GM18867 (cell line): ENCODE data around the gene KIF16B.

Source experiments
- ATAC-seq: cut with Tn5 transposase; IDR thresholded peaks from one replicate; pipeline ENCODE4 v1.9.1; 2021; ENCODE audit warnings: mild to moderate bottlenecking, moderate library complexity; ENCODE audit not compliant: unreplicated experiment

Gene KIF16B

GRCh38 chr20:16312998-16313397 is 260.2 kb downstream of the KIF16B start:
- no peak for ATAC-seq

- no peak for ATAC-seq
Measured at GRCh38 chr20:16311756-16312155, 261.5 kb downstream of the KIF16B start.

- no peak for ATAC-seq
Measured at GRCh38 chr20:16308754-16309153, 264.5 kb downstream of the KIF16B start.

- no peak for ATAC-seq
Measured at GRCh38 chr20:16302818-16303217, 270.4 kb downstream of the KIF16B start.

GRCh38 chr20:16301986-16302385 is 271.3 kb downstream of the KIF16B start:
- no peak for ATAC-seq

- no peak for ATAC-seq
Measured at GRCh38 chr20:16299897-16300296, 273.4 kb downstream of the KIF16B start.

- ATAC-seq = no peak
Measured at GRCh38 chr20:16296931-16297330, 276.3 kb downstream of the KIF16B start.

- no peak for ATAC-seq
Measured at GRCh38 chr20:16295534-16295933, 277.7 kb downstream of the KIF16B start.

- no peak for ATAC-seq
Measured at GRCh38 chr20:16293590-16293989, 279.7 kb downstream of the KIF16B start.

- ATAC-seq = no peak
Measured at GRCh38 chr20:16292226-16292880, 280.9 kb downstream of the KIF16B start.

- no peak for ATAC-seq
Measured at GRCh38 chr20:16290358-16290757, 282.9 kb downstream of the KIF16B start.

- no peak for ATAC-seq
Measured at GRCh38 chr20:16287776-16288175, 285.5 kb downstream of the KIF16B start.

- ATAC-seq = no peak
Measured at GRCh38 chr20:16286601-16287000, 286.6 kb downstream of the KIF16B start.

- no peak for ATAC-seq
Measured at GRCh38 chr20:16284385-16285100, 288.7 kb downstream of the KIF16B start.

- no peak for ATAC-seq
Measured at GRCh38 chr20:16283978-16284377, 289.3 kb downstream of the KIF16B start.

- ATAC-seq = no peak
Measured at GRCh38 chr20:16283307-16283706, 289.9 kb downstream of the KIF16B start.

GRCh38 chr20:16280219-16280618 is 293.0 kb downstream of the KIF16B start:
- ATAC-seq = no peak

- ATAC-seq = no peak
Measured at GRCh38 chr20:16279320-16279719, 293.9 kb downstream of the KIF16B start.

GRCh38 chr20:16273812-16274555 is 299.3 kb downstream of the KIF16B start:
- no peak for ATAC-seq

GRCh38 chr20:16272780-16273360 is 300.4 kb downstream of the KIF16B start:
- no peak for ATAC-seq

GRCh38 chr20:16271450-16271849 is 301.8 kb downstream of the KIF16B start:
- no peak for ATAC-seq

GRCh38 chr20:16270989-16271388 is 302.3 kb downstream of the KIF16B start:
- no peak for ATAC-seq
